HUES48 (cell line): ENCODE measurements around the gene RECQL.
A peak's percentile ranks its signal among the peaks of the same experiment; 100 is the strongest.

ENCODE experiments used
- H3K27ac ChIP-seq: one replicate; pipeline ENCODE4 v1.7.0; 2013; ENCODE audit warnings: low read depth, low read length, inconsistent platforms
- H3K27me3 ChIP-seq: 2 replicates; pipeline ENCODE4 v1.6.1; 2013; ENCODE audit warnings: mild to moderate bottlenecking, low read length; ENCODE audit not compliant: control insufficient read depth, insufficient read depth
- H3K36me3 ChIP-seq: 2 replicates; pipeline ENCODE4 v1.6.1; 2013; ENCODE audit warnings: low read length; ENCODE audit not compliant: control insufficient read depth, insufficient read depth
- H3K4me1 ChIP-seq: 2 replicates; pipeline ENCODE4 v1.6.1; 2013; ENCODE audit warnings: mild to moderate bottlenecking, low read length; ENCODE audit not compliant: control insufficient read depth, insufficient read depth
- H3K4me3 ChIP-seq: 2 replicates; pipeline ENCODE4 v1.5.1; 2013; ENCODE audit warnings: mild to moderate bottlenecking, low read depth, low read length
- H3K9ac ChIP-seq: 2 replicates; pipeline ENCODE4 v1.6.1; 2013; ENCODE audit warnings: mild to moderate bottlenecking, low read depth, low read length, moderate library complexity
- H3K9me3 ChIP-seq: 2 replicates; pipeline ENCODE4 v1.6.1; 2013; ENCODE audit warnings: low read length; ENCODE audit not compliant: control insufficient read depth, insufficient read depth

The RECQL gene

DNA sequence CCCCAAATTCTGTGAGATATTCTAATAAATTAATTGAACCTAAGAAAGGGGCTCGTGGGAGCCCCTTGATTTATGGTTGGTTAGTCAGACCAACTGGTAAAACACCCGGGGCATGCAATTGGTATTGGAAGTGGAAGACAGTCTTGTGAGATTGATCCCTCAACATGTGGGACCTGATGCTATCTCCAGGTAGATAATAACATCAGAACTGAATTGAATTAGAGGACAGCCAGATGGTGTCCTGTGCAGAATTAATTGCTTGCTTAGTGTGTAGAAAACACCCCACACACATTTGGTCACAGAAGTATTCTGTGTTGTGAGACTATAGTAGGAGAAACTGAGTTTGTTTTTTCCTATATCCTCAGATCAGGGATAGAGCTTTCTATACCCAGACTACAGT, 42.0 kb downstream of the RECQL start:
- Histone ChIP-seq H3K4me3 (no peak overlapping the region), H3K9ac (no peak overlapping the region)

DNA sequence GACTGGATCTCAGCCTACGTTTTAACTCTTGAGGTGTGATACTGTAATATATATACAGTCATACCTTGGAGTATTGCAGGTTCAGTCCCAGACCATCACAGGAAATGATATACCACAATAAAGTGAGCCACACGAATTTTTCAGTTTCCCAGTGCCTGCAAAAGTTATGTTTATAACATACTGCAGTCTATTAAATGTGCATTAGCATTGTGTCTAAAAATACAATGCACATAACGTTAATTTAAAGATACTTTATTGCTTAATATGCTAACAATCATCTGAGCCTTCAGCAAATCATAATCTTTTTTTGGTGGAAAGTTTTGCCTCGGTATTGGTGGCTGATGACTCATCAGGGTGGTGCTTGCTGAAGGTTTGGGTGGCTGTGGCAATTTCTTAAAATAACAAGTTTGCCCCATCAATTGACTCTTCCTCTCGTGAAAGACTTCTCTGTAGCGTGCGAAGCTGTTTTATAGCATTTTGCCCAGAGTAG, 45.1 kb downstream of the RECQL start:
- H3K4me3 ChIP-seq = no peak overlapping the region
- no peaks in the 10 kb centered on the region for H3K9me3 ChIP-seq
- no peaks in the 10 kb centered on the region for H3K4me1 ChIP-seq
- H3K36me3 ChIP-seq = peaks cover 7% of the 10 kb centered on the region; the same call in 1 of the 2 replicates
- H3K27ac ChIP-seq = no peak overlapping the region
- no peaks in the 10 kb centered on the region for H3K27me3 ChIP-seq
- H3K9ac ChIP-seq = no peak overlapping the region

More for the DNA sequence above, 42.0 kb downstream of the RECQL start:
- no peaks in the 10 kb centered on the region for H3K27me3 ChIP-seq
- H3K9me3 ChIP-seq = no peaks in the 10 kb centered on the region
- H3K36me3 ChIP-seq = peaks cover 8% of the 10 kb centered on the region; the same call in 1 of the 2 replicates
- H3K27ac ChIP-seq = no peak overlapping the region
- H3K4me1 ChIP-seq = no peaks in the 10 kb centered on the region

DNA sequence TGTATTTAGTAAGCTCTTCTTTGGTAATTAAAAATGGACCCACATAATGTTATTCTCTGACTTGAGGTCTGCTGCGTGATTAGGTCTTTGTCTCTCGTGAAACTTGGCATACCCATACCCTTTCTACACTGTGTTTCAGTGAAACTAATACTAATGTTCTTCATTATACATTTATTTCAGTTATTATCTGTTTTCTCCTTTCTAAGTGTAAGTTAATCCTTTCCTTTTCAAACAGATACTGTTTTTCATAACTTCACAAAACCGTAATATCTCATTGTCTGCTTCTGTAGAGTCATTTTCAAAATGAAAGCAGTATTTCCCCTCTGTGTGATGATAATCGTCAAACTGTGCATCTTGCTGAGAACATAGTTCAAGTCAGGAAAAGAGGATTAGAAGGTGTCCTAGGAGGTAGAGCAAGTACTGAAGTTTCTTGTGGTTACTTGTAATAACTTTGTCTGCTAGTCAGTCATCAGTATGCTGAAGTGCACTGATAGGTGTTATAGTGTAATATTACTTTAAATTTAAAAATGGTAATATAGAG, 48.1 kb downstream of the RECQL start:
- H3K4me3 ChIP-seq = no peak overlapping the region
- H3K36me3 ChIP-seq = peaks cover 5% of the 10 kb centered on the region; the same call in 1 of the 2 replicates
- H3K4me1 ChIP-seq = no peaks in the 10 kb centered on the region
- H3K27ac ChIP-seq = no peak overlapping the region
- H3K9ac ChIP-seq = no peak overlapping the region
- H3K27me3 ChIP-seq = no peaks in the 10 kb centered on the region
- no peaks in the 10 kb centered on the region for H3K9me3 ChIP-seq

DNA sequence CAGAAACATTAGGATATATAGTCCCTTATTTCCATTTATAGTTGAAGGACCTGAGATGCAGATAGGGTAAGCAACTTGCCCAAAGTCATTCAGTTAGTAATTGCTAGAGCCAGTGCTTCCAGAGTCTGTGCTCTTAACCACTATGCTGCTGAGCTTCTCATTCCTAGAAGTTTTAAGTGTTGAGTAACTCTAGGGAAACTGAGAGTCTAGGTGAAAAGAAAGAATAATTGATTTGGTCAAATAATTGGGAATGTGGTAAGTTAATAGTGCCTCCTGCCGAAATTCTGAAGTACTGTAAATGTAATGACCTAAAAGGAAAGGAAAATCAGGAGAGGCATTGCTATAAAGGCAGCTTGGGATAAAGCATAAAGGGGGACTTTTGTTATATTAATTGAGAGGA, 49.9 kb downstream of the RECQL start:
- H3K4me1 ChIP-seq = no peaks in the 10 kb centered on the region
- H3K4me3 ChIP-seq = no peak overlapping the region
- H3K27ac ChIP-seq = no peak overlapping the region
- H3K27me3 ChIP-seq = no peaks in the 10 kb centered on the region
- H3K9ac ChIP-seq = no peak overlapping the region
- H3K9me3 ChIP-seq = no peaks in the 10 kb centered on the region
- peaks cover 8% of the 10 kb centered on the region; the same call in 1 of the 2 replicates for H3K36me3 ChIP-seq

DNA sequence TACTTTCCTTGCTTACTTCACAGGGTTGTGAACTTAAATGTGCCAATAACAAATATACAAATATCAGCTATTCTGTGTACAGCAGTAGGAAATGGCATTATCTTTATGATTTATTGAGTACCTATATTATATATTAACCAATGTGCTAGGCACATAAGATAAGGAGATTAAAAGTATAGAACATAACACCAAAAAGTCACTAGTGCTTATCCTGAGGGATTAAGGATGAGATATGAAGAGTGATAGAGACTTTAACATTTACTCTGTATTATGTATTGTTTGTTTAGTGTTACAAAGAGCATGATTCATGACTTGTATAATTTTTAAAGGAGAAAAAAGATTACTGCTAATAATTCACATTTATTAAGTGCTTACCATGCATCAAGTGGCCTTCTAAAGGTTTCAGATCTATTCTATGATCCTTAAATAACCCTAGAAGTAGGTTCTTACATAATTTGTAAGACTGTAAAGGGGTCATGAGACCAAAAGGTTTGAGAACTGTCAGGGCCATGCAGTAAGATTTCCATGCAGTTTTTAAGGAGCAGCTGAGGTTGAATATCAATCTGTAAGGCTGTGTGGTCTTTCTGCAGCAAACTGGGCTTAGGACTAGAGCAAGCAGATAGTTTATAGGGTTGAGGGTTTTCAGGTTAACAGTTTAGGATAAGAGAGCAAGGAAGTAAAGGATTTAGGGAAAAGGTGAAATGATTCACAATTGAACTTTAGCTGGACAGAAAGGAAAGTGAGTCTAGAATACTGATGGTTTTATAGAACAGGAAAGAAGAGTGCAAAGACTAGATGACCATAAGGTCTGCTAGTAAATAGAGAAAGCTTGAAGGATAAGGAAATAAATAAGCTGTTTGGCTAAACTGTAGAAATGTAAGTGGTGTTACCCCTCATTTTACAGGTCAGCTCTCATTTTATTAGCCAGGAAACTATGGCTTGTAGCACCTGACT, 57.0 kb downstream of the RECQL start:
- no peak overlapping the region for H3K27ac ChIP-seq
- no peak overlapping the region for H3K4me3 ChIP-seq
- H3K4me1 ChIP-seq = no peaks in the 10 kb centered on the region
- no peak overlapping the region for H3K9ac ChIP-seq
- H3K36me3 ChIP-seq = 0 out of 2 replicates have a peak, but pooled peaks cover 3% of the 10 kb centered on the region
- no peaks in the 10 kb centered on the region for H3K27me3 ChIP-seq
- no peaks in the 10 kb centered on the region for H3K9me3 ChIP-seq

DNA sequence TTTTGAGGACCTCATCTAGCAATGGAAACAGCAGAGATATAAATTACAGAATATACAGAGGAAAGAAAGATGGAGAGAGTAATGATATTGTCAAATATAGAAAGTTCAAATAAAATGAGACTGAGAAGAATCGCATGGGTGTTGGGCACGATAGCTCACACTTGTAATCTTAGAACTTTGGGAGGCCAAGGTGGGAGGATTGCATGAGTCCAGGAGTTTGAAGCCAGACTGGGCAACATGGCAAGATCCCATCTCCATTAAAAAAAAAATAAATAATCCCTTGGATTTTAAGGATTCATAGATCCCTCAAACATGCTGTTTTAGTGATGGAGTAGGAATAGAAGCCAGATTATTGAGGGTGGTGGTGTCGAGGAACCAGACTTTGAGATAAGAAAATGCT, 62.1 kb downstream of the RECQL start:
- H3K9ac ChIP-seq = no peak overlapping the region
- no peak overlapping the region for H3K4me3 ChIP-seq
- no peaks in the 10 kb centered on the region for H3K9me3 ChIP-seq
- no peaks in the 10 kb centered on the region for H3K36me3 ChIP-seq
- H3K27ac ChIP-seq = no peak overlapping the region
- no peaks in the 10 kb centered on the region for H3K27me3 ChIP-seq
- H3K4me1 ChIP-seq = peaks cover 7% of the 10 kb centered on the region

DNA sequence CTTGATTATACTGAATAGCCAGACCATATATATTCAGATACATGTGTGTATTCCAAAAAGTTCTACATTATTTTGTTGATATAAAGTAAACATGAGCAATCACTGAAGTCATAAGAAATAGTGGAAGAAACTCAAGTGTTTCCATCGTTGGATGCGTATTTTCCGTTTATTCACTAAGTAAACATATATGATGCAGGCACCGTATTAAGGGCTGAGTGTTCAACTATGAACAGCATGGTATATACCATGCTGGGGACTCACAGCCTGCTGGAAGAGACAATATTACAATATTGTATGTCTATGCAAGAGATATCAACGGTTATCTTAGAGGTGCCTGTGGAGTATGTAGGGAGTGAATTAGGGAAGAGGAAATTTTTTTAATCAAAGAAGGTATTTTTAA, 62.8 kb downstream of the RECQL start:
- Histone ChIP-seq H3K27me3 (no peaks in the 10 kb centered on the region), H3K9me3 (no peaks in the 10 kb centered on the region), H3K9ac (peak overlapping the region; percentile 83), H3K27ac (no peak overlapping the region), H3K4me3 (peak overlapping the region; percentile 67), H3K36me3 (no peaks in the 10 kb centered on the region), H3K4me1 (peaks cover 7% of the 10 kb centered on the region)

DNA sequence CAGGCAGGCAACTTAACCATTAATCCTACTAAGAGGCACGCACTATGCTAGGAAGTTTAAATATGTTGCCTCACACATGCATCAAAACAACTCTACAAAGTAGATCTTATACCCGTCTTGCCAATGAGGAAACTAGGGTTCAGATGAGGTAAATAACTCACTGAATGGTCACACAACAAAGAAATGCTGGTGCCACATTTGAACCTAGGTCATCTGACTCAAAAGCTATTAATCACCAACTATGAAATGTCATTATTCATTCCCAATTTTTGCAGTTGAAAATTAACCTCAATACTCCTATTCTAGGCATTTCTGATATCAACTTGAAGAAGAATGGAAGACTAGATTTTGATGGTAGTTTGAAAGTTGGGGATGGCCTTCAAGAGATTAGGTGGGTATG, 66.7 kb downstream of the RECQL start:
- H3K9ac ChIP-seq = no peak overlapping the region
- no peaks in the 10 kb centered on the region for H3K9me3 ChIP-seq
- no peaks in the 10 kb centered on the region for H3K36me3 ChIP-seq
- H3K4me1 ChIP-seq = peaks cover 7% of the 10 kb centered on the region
- no peaks in the 10 kb centered on the region for H3K27me3 ChIP-seq
- no peak overlapping the region for H3K4me3 ChIP-seq
- no peak overlapping the region for H3K27ac ChIP-seq

DNA sequence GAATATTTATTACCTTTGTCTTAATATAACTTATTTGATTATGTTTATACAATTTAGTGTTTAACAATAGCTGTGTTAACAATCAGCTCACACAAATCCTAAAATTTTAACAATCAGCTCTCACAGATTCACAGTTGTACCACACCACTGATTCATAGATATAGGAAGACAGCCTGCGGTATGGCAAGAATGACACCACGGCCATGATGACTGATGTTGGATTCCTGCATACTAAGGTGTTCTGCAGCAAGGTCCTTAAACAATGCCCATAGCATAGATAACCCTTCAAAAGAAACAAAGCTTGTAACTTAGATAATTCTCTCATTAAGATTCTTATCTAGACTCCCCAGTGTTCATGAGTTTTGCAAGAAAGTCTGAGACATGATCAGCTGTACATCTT, 67.9 kb downstream of the RECQL start:
- no peak overlapping the region for H3K27ac ChIP-seq

DNA sequence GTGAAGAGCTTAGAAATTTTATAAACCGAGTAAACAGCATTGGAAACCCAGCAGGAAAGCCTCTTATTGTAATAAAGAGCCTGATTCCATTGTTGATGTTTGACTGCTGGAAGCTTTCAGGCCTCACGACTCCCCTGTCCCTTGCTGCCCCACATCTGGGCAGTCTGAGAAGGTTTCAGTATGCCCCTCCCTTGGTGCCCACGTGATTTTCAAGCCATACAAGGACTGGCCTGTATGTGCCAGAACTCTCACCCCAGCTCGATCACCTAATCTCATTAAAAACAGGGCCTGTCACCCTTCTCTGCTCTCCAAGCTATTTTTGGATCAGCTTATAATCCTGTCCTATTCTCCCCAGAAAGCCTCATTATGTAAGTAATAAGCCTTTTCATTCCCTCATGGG, 71.4 kb downstream of the RECQL start:
- no peak overlapping the region for H3K4me3 ChIP-seq
- H3K9ac ChIP-seq = no peak overlapping the region
- H3K36me3 ChIP-seq = no peaks in the 10 kb centered on the region
- no peaks in the 10 kb centered on the region for H3K27me3 ChIP-seq
- H3K4me1 ChIP-seq = no peaks in the 10 kb centered on the region
- H3K9me3 ChIP-seq = no peaks in the 10 kb centered on the region
- no peak overlapping the region for H3K27ac ChIP-seq

More for the DNA sequence above, 67.9 kb downstream of the RECQL start:
- H3K4me1 ChIP-seq = peaks cover 5% of the 10 kb centered on the region
- no peak overlapping the region for H3K4me3 ChIP-seq
- no peaks in the 10 kb centered on the region for H3K9me3 ChIP-seq
- no peaks in the 10 kb centered on the region for H3K27me3 ChIP-seq
- no peaks in the 10 kb centered on the region for H3K36me3 ChIP-seq
- H3K9ac ChIP-seq = no peak overlapping the region

DNA sequence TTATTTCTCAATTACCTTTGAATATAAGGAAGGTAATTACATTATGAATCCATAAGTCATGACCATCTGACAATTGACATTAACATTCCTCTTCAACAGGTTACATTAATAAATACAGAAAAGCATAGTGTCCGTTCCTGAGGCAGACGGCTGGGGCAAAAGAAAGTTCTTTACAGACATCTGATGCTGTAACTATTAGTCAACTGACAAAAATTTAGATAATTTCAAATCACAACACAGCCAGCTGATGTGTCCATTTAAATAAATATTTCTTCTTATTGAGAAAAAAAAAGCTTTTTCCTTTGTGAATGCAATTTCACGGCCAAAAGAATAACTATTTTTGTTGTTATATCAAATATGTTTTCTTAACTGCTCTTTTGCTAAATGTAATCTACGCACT, 73.2 kb downstream of the RECQL start:
- Histone ChIP-seq H3K4me3 (no peak overlapping the region), H3K27ac (no peak overlapping the region), H3K9ac (no peak overlapping the region), H3K27me3 (no peaks in the 10 kb centered on the region), H3K4me1 (no peaks in the 10 kb centered on the region), H3K36me3 (no peaks in the 10 kb centered on the region), H3K9me3 (no peaks in the 10 kb centered on the region)
